ENCODE data around the gene GOLIM4.

Gene GOLIM4

GRCh38 chr3:168091941-168092340 is 3.8 kb downstream of the GOLIM4 start:
- no peak for DNase-seq
- TF ChIP-seq GATA1 (IDR thresholded peaks at IDR 0.05; ENCODE audit: low read depth, low read length): no peak
- no peak for TF ChIP-seq POLR2A (IDR thresholded peaks at IDR 0.05; ENCODE audit: low read length)

GRCh38 chr3:168091302-168091858 is 4.3 kb downstream of the GOLIM4 start:
- DNase-seq: no peak
- TF ChIP-seq GATA1 (IDR thresholded peaks at IDR 0.05; ENCODE audit: low read depth, low read length): no peak
- no peak for TF ChIP-seq POLR2A (IDR thresholded peaks at IDR 0.05; ENCODE audit: low read length)

GRCh38 chr3:168090306-168091085 is 5.2 kb downstream of the GOLIM4 start:
- TF ChIP-seq GATA1 (IDR thresholded peaks at IDR 0.05; ENCODE audit: low read depth, low read length) (no peak), POLR2A (IDR thresholded peaks at IDR 0.05; ENCODE audit: low read length) (no peak)
- DNase-seq: no peak

GRCh38 chr3:168089179-168089771 is 6.4 kb downstream of the GOLIM4 start:
- TF ChIP-seq GATA1 (IDR thresholded peaks at IDR 0.05; ENCODE audit: low read depth, low read length) (no peak), POLR2A (IDR thresholded peaks at IDR 0.05; ENCODE audit: low read length) (no peak)
- no peak for DNase-seq

GRCh38 chr3:168088106-168088720 is 7.5 kb downstream of the GOLIM4 start:
- no peak for TF ChIP-seq POLR2A (IDR thresholded peaks at IDR 0.05; ENCODE audit: low read length)
- TF ChIP-seq GATA1 (IDR thresholded peaks at IDR 0.05; ENCODE audit: low read depth, low read length): no peak
- peak; percentile 56 to 59 for DNase-seq

- TF ChIP-seq GATA1 (IDR thresholded peaks at IDR 0.05; ENCODE audit: low read depth, low read length) (no peak), POLR2A (IDR thresholded peaks at IDR 0.05; ENCODE audit: low read length) (no peak)
- DNase-seq: peak; percentile 16 to 26
Measured at GRCh38 chr3:168087539-168087938, 8.2 kb downstream of the GOLIM4 start.

- peak in 1 of 2 experiments; percentile 12 for DNase-seq
- TF ChIP-seq GATA1 (IDR thresholded peaks at IDR 0.05; ENCODE audit: low read depth, low read length) (no peak), POLR2A (IDR thresholded peaks at IDR 0.05; ENCODE audit: low read length) (no peak)
Measured at GRCh38 chr3:168086541-168087260, 9.0 kb downstream of the GOLIM4 start.

GRCh38 chr3:168085491-168086119 is 10.1 kb downstream of the GOLIM4 start:
- DNase-seq: no peak
- TF ChIP-seq POLR2A (IDR thresholded peaks at IDR 0.05; ENCODE audit: low read length) (no peak), GATA1 (IDR thresholded peaks at IDR 0.05; ENCODE audit: low read depth, low read length) (no peak)

GRCh38 chr3:168083906-168084305 is 11.8 kb downstream of the GOLIM4 start:
- no peak for DNase-seq

GRCh38 chr3:168081856-168082255 is 13.9 kb downstream of the GOLIM4 start:
- no peak for DNase-seq
- TF ChIP-seq POLR2A (IDR thresholded peaks at IDR 0.05; ENCODE audit: low read length): no peak
- TF ChIP-seq GATA1 (IDR thresholded peaks at IDR 0.05; ENCODE audit: low read depth, low read length): no peak

More at GRCh38 chr3:168083906-168084305, 11.8 kb downstream of the GOLIM4 start:
- TF ChIP-seq POLR2A (IDR thresholded peaks at IDR 0.05; ENCODE audit: low read length) (no peak), GATA1 (IDR thresholded peaks at IDR 0.05; ENCODE audit: low read depth, low read length) (no peak)

- no peak for DNase-seq
- TF ChIP-seq POLR2A (IDR thresholded peaks at IDR 0.05; ENCODE audit: low read length) (no peak), GATA1 (IDR thresholded peaks at IDR 0.05; ENCODE audit: low read depth, low read length) (no peak)
Measured at GRCh38 chr3:168081171-168081771, 14.5 kb downstream of the GOLIM4 start.

GRCh38 chr3:168080499-168081170 is 15.1 kb downstream of the GOLIM4 start:
- TF ChIP-seq GATA1 (IDR thresholded peaks at IDR 0.05; ENCODE audit: low read depth, low read length) (no peak), POLR2A (IDR thresholded peaks at IDR 0.05; ENCODE audit: low read length) (no peak)
- no peak for DNase-seq

All from erythroblast (primary cell).